HL-60 (cell line): Measurements from ENCODE around the gene RECQL5.

Experiments
- DNase-seq, 2 experiments: peaks; one replicate each; pipeline ENCODE4 v3.0.0-alpha.2; 2010 to 2020; ENCODE audit warnings: low read depth in 1 of 2, low spot score in 1 of 2
- H3K27ac ChIP-seq: fragments of 250-450 bp; sonication (Bioruptor Pico); replicated peaks from 2 replicates; pipeline ENCODE4 v1.5.1; 2020; ENCODE audit warnings: mild to moderate bottlenecking, moderate library complexity
- H3K27me3 ChIP-seq: fragments of 250-450 bp; sonication (Bioruptor Pico); 2 replicates; pipeline ENCODE4 v1.5.1; 2021; ENCODE audit warnings: mild to moderate bottlenecking, moderate library complexity; ENCODE audit not compliant: insufficient read depth, poor library complexity, severe bottlenecking
- H3K4me3 ChIP-seq: replicated peaks from 2 replicates; pipeline ENCODE4 v1.5.1; 2011; ENCODE audit warnings: mild to moderate bottlenecking, control low read depth, low read length; ENCODE audit not compliant: insufficient read depth
- CTCF ChIP-seq: IDR thresholded peaks from one replicate; pipeline ENCODE4 v1.5.1; 2011; ENCODE audit warnings: low read length, control low read depth, inconsistent platforms; ENCODE audit not compliant: insufficient read depth
- GABPA ChIP-seq: IDR thresholded peaks from 2 replicates; pipeline ENCODE4 v1.6.1; 2012; ENCODE audit warnings: low read depth
- POLR2AphosphoS5 ChIP-seq: IDR thresholded peaks from 2 replicates; pipeline ENCODE4 v1.6.1; 2012; ENCODE audit warnings: low read depth
- REST ChIP-seq: IDR thresholded peaks from 2 replicates; pipeline ENCODE4 v1.6.1; 2012; ENCODE audit warnings: low read depth; ENCODE audit not compliant: insufficient replicate concordance
- SPI1 ChIP-seq: IDR thresholded peaks from 2 replicates; pipeline ENCODE4 v1.6.1; 2012; ENCODE audit warnings: low read depth, mild to moderate bottlenecking, borderline replicate concordance

Gene RECQL5

DNA sequence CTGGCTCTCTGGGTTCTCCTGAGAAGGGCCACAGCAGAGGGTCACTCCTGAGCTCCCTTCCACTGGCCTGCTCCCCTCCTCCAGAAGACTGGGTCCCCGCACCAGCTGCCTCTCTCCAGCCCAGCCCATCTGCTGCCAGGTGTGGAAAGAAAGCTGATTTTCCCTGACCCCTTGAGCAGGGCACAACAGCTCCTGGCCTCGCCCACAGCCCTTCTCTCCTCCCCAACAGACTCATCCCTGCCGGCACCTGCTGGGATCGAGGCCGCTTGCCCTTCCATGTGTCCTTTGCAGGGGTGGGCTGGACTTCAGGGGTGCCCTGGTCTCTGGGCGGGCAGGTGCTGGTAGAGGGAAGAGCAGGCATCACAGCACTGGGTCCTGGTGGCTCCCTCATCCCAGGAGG is 38.5 kb downstream of the RECQL5 start:
- no peak for DNase-seq
- Histone ChIP-seq H3K27ac (no peak overlapping the region), H3K27me3 (no peaks in the 10 kb centered on the region), H3K4me3 (no peak overlapping the region)
- TF ChIP-seq POLR2AphosphoS5 (no peak), CTCF (no peak), GABPA (no peak), REST (no peak), SPI1 (no peak)

GRCh38 chr17:75627094-75627493 is 39.9 kb downstream of the RECQL5 start:
- no peaks in the 10 kb centered on the region for H3K27me3 ChIP-seq
- TF ChIP-seq POLR2AphosphoS5 (no peak), CTCF (no peak), REST (no peak), SPI1 (no peak), GABPA (no peak)
- no peak overlapping the region for H3K27ac ChIP-seq
- no peak for DNase-seq
- H3K4me3 ChIP-seq = no peak overlapping the region

DNA sequence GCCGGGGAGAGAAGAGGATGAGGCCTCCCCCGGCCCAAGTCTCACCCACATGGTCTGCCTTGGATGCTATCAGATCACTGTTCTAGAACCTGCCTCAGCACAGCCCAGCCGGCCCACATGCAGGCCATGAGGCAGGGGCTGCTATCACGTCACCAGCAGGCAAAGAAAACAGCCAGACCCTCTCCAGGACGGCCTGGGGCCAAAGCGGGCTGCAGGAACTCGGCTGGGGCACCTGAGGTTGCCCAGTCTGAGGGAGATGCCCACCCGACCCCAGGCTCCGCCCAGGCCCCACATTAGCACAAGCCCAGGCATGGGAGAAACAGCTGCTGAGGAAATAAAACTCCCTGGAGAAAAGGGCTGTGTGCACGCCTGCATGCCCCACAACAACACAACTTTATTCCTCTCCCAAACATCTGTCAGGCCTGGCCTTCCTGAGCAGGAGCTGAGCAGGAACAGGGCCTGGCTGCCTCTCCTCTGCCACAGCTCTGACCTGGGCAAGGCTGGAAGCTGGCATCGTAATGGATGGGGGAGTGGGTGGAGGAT is 40.4 kb downstream of the RECQL5 start:
- no peak for DNase-seq
- Histone ChIP-seq H3K27me3 (no peaks in the 10 kb centered on the region), H3K4me3 (no peak overlapping the region), H3K27ac (no peak overlapping the region)
- TF ChIP-seq SPI1 (no peak), POLR2AphosphoS5 (no peak), CTCF (no peak), GABPA (no peak), REST (no peak)
